Muscle layer of colon (tissue), 2 donors: ENCODE measurements around the gene RAB33B.

Experiments used
- H3K27ac ChIP-seq: one replicate; pipeline ENCODE4 v1.7.0; 2013; ENCODE audit warnings: low read depth, mild to moderate bottlenecking, low read length, moderate library complexity
- H3K27me3 ChIP-seq, 2 donors: one replicate each; pipeline ENCODE4 v1.7.0; 2013; ENCODE audit warnings: low read length in 2 of 2, mild to moderate bottlenecking in 2 of 2; ENCODE audit not compliant: insufficient read depth in 2 of 2, control insufficient read depth in 1 of 2
- H3K36me3 ChIP-seq: one replicate; pipeline ENCODE4 v1.7.0; 2013; ENCODE audit warnings: mild to moderate bottlenecking, low read length; ENCODE audit not compliant: insufficient read depth
- H3K4me1 ChIP-seq: one replicate; pipeline ENCODE4 v1.7.0; 2013; ENCODE audit warnings: mild to moderate bottlenecking, low read length; ENCODE audit not compliant: insufficient read depth
- H3K4me3 ChIP-seq, 2 donors: one replicate each; pipeline ENCODE4 v1.7.0; 2013; ENCODE audit warnings: low read length in 2 of 2, low read depth in 1 of 2, mild to moderate bottlenecking in 1 of 2, moderate library complexity in 1 of 2
- H3K9ac ChIP-seq: one replicate; pipeline ENCODE4 v1.7.0; 2013; ENCODE audit warnings: low read length
- H3K9me3 ChIP-seq: one replicate; pipeline ENCODE4 v1.7.0; 2013; ENCODE audit warnings: mild to moderate bottlenecking, low read length
- donor health status: abdominal sarcoma.
- donor health status: Adenocarcinoma of cecum.

RAB33B gene

DNA sequence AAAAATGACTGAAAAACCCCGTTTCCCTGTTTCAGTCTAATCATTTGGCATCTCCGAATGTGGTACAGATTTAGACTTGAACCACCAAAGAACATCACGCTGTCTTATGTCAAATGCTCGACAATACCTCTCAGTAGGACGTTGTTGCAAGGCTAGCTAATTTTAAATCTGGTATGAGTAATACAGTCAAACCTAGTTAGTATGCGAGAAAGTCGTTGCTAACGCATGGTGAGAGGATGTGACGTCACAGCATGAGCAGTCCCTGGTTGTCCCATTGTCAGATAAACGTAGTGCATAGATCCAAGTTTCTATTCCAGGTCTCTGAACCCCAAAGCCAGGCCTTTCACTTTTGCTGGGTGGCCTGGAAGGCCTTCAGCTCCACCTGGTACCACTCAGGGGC lies 57.4 kb downstream of the RAB33B start:
- Histone ChIP-seq H3K27ac (no peak overlapping the region), H3K9ac (no peak overlapping the region), H3K4me1 (no peaks in the 10 kb centered on the region), H3K27me3 (no peaks in the 10 kb centered on the region), H3K4me3 (no peak overlapping the region), H3K9me3 (no peaks in the 10 kb centered on the region), H3K36me3 (peaks cover 55% of the 10 kb centered on the region)

DNA sequence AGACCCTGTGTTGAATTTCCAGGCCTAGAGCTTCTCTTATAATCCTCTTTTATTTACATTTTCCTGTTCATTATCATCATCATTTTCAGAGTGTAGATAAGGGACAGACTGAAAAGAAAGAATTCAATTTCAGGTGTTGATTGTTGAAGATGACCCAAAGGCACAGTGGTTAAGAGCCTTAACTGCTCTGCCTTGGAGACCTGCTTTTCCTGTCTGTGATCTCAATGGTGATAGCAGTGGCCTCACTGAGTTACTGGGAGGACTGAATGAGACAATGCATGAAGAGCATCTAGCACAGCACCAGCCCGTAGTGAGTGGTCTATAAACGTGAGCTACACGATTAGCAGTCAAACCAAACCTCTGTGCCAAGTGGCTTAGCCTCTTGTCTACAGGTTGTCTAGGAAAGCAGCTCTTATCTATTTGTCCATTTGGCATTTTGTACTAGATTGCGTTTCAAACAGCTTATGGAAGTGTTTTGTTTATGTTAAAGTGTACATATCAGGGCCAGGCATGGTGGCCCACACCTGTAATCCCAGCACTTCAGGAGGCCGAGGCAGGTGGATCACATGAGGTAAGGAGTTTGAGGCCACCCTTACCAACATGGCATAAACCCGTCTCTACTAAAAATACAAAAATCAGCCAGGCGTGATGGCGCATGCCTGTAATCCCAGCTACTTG lies 60.6 kb downstream of the RAB33B start:
- Histone ChIP-seq H3K9me3 (no peaks in the 10 kb centered on the region), H3K27me3 (no peaks in the 10 kb centered on the region), H3K27ac (no peak overlapping the region), H3K9ac (no peak overlapping the region), H3K4me1 (no peaks in the 10 kb centered on the region), H3K36me3 (peaks cover 62% of the 10 kb centered on the region), H3K4me3 (no peak overlapping the region)

DNA sequence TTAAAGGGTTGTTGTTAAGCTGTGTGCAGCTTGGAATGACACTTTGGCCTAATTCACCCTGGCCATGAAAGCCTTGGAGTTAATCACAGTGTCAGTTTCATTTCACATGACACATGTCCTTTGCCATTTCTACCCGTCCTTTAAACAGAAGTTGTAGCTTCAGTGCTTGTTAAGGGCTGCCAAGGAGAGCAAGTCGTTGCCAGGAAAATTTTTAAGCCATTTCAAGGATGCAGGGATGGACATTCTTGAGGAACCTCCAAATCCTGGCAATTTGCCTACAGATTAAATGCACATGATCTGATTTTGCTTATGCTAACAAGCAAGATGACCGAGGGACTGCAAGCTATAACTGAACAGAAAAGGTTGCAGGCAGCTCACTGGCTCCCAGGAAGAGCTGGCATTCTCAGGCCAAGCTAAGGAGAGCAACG lies 61.6 kb downstream of the RAB33B start:
- Histone ChIP-seq H3K36me3 (peaks cover 61% of the 10 kb centered on the region), H3K9ac (no peak overlapping the region), H3K27ac (no peak overlapping the region), H3K9me3 (no peaks in the 10 kb centered on the region), H3K4me3 (no peak overlapping the region), H3K4me1 (no peaks in the 10 kb centered on the region), H3K27me3 (no peaks in the 10 kb centered on the region)

DNA sequence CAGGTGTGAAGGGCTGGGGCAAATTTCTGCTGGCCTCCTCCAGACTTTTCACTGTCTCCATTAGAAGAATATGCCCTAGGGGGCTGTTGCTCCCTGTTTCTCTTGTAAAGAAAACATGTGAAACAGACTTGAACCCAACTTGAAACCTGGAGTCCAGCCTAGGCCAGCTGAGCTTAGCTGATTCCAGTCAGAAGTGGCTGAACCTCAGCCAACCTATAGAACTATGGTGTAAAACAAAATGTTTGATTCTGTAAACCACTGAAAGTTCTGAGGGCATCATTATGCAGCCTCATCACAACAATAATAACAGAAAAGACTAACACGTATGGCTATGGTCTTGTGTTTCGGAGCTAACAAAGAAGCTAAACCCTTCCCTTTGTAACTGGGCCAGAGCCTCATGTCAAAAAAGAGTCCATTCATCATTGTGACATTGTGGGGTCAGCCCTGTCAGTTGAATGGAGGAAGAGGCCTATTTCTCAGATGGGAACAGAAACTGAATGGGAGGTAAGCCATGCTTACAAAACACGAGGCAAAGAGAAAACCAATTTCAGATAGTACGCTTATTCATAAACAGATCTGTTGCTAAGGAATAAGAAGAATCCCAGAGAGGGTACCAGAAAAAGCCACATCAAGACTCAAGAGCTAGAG lies 68.0 kb downstream of the RAB33B start:
- peaks cover 53% of the 10 kb centered on the region for H3K36me3 ChIP-seq
- H3K27ac ChIP-seq: no peak overlapping the region
- no peak overlapping the region for H3K9ac ChIP-seq
- no peak overlapping the region for H3K4me3 ChIP-seq
- H3K27me3 ChIP-seq: no peaks in the 10 kb centered on the region
- no peaks in the 10 kb centered on the region for H3K9me3 ChIP-seq
- peaks cover 6% of the 10 kb centered on the region for H3K4me1 ChIP-seq

DNA sequence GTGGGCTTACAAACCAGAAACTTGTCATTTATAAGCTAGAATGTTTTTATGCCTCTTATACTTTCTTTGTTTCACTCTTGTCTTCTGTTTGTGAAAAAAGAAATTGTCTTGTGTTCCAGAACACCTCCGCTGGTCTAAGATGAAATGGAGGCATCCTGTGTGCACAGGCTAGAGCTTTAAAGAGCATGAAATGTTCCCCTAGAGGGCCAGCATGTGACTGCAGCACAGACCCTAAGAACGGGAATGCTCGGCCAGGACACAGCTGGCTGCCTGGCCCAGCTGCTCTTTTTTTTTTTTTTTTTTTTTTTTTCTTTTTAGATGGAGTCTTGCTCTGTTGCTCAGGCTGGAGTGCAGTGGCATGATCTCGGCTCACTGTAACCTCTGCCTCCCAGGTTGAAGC lies 68.5 kb downstream of the RAB33B start:
- H3K27me3 ChIP-seq: no peaks in the 10 kb centered on the region
- peaks cover 51% of the 10 kb centered on the region for H3K36me3 ChIP-seq
- H3K27ac ChIP-seq: no peak overlapping the region
- peaks cover 6% of the 10 kb centered on the region for H3K4me1 ChIP-seq
- H3K4me3 ChIP-seq: no peak overlapping the region
- H3K9ac ChIP-seq: no peak overlapping the region
- H3K9me3 ChIP-seq: no peaks in the 10 kb centered on the region

DNA sequence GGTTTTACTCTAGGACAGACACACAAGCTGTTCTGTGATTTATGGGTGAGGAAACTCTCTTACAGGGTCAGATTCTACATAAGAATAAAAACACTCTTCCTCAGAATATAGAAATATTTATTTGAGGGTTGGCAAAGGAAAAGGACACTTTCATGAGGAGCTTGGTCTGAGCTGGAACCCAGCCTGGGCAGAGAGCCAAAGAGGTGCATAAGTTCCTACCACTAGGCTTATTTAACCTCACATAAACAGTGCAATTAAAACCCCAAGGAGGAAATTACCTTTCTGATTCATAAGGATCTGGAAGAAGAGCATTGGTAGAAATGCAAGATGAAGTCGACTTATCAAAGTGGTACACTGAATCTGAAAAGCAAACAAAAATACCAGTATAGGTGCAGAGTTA lies 69.2 kb downstream of the RAB33B start:
- H3K9me3 ChIP-seq: no peaks in the 10 kb centered on the region
- no peaks in the 10 kb centered on the region for H3K27me3 ChIP-seq
- H3K36me3 ChIP-seq: peaks cover 50% of the 10 kb centered on the region
- no peak overlapping the region for H3K4me3 ChIP-seq
- H3K4me1 ChIP-seq: peaks cover 6% of the 10 kb centered on the region
- H3K27ac ChIP-seq: no peak overlapping the region
- no peak overlapping the region for H3K9ac ChIP-seq

DNA sequence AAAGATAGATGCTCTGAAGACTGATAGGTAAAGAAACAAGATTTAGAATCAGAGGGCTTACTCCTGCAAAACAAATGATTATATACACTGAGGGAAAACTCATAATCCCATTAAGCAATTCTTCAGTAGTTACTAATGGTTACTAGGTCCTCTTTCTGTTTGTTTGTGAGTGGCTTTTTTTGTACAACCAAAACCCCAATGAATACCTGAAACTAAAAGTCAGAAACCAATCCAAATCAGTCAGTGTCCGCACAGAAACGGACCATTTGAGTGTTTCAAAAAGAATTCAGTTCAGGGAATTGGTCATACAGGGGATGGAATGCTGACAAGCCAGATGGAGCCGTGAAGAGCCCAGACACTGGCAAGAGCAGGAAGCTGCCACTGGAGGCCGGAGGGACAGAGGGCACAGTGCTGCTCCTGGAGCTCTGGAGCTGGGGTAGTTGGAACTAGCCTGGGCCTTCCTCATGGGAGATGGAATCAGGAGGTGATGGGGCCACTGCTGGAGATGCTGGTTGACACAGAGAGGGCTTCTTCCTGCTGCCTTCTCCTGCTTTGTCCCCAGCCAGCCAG lies 70.2 kb downstream of the RAB33B start:
- no peaks in the 10 kb centered on the region for H3K9me3 ChIP-seq
- no peak overlapping the region for H3K9ac ChIP-seq
- no peak overlapping the region for H3K27ac ChIP-seq
- peaks cover 6% of the 10 kb centered on the region for H3K4me1 ChIP-seq
- peaks cover 48% of the 10 kb centered on the region for H3K36me3 ChIP-seq
- H3K27me3 ChIP-seq: no peaks in the 10 kb centered on the region
- no peak overlapping the region for H3K4me3 ChIP-seq

DNA sequence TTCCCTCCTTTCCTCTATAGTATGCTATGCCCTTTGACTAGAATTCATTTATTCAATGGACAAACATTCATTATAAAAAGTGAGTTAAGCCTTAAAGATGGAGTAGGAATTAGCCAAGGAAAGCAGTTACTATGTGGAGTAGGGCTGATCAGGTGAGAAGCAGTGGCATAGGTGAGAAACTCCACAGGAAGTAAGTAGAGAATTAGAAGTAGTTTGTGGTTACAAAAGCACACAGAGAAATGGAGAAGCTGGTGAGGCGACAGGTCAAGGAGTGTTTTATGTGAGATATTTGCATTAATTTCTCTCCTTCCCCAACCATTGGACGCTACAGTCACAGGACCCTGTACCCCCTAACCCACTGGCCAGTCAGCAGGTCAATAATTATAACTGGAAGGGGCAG lies 71.5 kb downstream of the RAB33B start:
- no peak overlapping the region for H3K4me3 ChIP-seq
- H3K4me1 ChIP-seq: peaks cover 6% of the 10 kb centered on the region
- no peaks in the 10 kb centered on the region for H3K9me3 ChIP-seq
- no peak overlapping the region for H3K9ac ChIP-seq
- peaks cover 36% of the 10 kb centered on the region for H3K36me3 ChIP-seq
- H3K27ac ChIP-seq: no peak overlapping the region
- no peaks in the 10 kb centered on the region for H3K27me3 ChIP-seq
